Calu3 (cell line): Measurements from ENCODE around the gene SAFB2. TPM values are rescaled to one million over a fixed set of nuclear protein-coding genes. Genes with fewer than 3 reads are reported as not detected.

Source experiments
- BruUV-seq: library from RNA; stranded (reverse); fragments of 400-500 nt; replicated peaks from 2 replicates; lab custom pipeline; 2021; lab: Mats Ljungman, UMichigan
- CTCF ChIA-PET: fragments of 300-600 bp; sonication (Branson Sonifier 250); formaldehyde crosslinking; loops from one replicate; lab custom pipeline; 2022; ENCODE audit warnings: antibody characterized with exemption; lab: Charles Lee
- DNase-seq: peaks from one replicate; pipeline ENCODE4 v3.0.0; 2022
- H3K27ac Mint-ChIP-seq: one replicate; pipeline ENCODE4 v1.8.0; 2022; ENCODE audit warnings: mixed read lengths; ENCODE audit not compliant: unreplicated experiment
- H3K27me3 Mint-ChIP-seq: one replicate; pipeline ENCODE4 v1.8.0; 2022; ENCODE audit warnings: mixed read lengths; ENCODE audit not compliant: unreplicated experiment
- H3K36me3 Mint-ChIP-seq: one replicate; pipeline ENCODE4 v1.8.0; 2022; ENCODE audit warnings: mild to moderate bottlenecking, moderate library complexity, mixed read lengths; ENCODE audit not compliant: insufficient read depth, unreplicated experiment
- H3K4me1 Mint-ChIP-seq: one replicate; pipeline ENCODE4 v1.8.0; 2022; ENCODE audit warnings: mild to moderate bottlenecking, low read depth, mixed read lengths; ENCODE audit not compliant: unreplicated experiment
- H3K4me3 Mint-ChIP-seq: one replicate; pipeline ENCODE4 v1.8.0; 2022; ENCODE audit warnings: mild to moderate bottlenecking, low read depth, moderate library complexity, mixed read lengths; ENCODE audit not compliant: unreplicated experiment
- H3K9me3 Mint-ChIP-seq: one replicate; pipeline ENCODE4 v1.8.0; 2022; ENCODE audit warnings: low read depth, mixed read lengths; ENCODE audit not compliant: unreplicated experiment
- intact Hi-C: fragments of 100-400 bp; cut with micrococcal nuclease; formaldehyde crosslinking; loops from one replicate; pipeline ENCODE4 v1.10.0; 2022; ENCODE audit not compliant: unreplicated experiment
- total RNA-seq: library from RNA; stranded (reverse); gene quantifications from 2 replicates; pipeline ENCODE4 v1.2.3, GENCODE V29; 2022
- TF ChIP-seq, protein P1 (sequence below): fragments of 200-600 bp; IDR thresholded peaks from one replicate; pipeline ENCODE4 v1.8.0; 2022; ENCODE audit warnings: antibody characterized with exemption; ENCODE audit not compliant: unreplicated experiment

SAFB2 gene
- total RNA-seq, 1 experiment from 2014 or later, result 71.7 TPM

DNA sequence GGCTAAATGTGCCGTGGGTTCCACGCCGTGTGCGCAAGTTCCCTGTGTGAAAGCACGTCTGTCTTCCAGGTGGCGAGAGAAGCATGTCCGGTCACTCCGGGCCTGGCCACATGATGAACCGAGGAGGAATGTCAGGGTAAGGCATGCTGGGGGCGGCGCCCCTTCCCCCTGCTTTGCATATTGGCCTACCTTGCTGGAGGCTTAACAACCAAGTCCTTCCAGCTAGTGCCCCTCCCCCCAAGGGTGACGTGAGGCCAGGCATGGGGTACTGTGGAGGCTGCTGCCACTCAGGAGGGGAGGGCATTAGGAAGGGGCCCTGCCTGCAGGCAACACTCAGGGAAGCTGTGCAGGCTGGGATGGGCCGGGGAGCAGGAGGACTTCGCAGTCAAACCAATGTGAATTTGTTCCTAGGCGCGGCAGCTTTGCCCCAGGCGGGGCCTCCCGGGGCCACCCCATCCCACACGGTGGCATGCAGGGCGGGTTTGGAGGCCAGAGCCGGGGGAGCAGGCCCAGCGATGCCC, 45.2 kb upstream of the SAFB2 start:
- Mint-ChIP-seq H3K4me1 (no peaks in the 10 kb centered on the region), H3K9me3 (no peaks in the 10 kb centered on the region), H3K27me3 (no peaks in the 10 kb centered on the region), H3K27ac (no peak overlapping the region), H3K36me3 (peaks cover 28% of the 10 kb centered on the region), H3K4me3 (no peak overlapping the region)
- TF ChIP-seq, protein P1, sequence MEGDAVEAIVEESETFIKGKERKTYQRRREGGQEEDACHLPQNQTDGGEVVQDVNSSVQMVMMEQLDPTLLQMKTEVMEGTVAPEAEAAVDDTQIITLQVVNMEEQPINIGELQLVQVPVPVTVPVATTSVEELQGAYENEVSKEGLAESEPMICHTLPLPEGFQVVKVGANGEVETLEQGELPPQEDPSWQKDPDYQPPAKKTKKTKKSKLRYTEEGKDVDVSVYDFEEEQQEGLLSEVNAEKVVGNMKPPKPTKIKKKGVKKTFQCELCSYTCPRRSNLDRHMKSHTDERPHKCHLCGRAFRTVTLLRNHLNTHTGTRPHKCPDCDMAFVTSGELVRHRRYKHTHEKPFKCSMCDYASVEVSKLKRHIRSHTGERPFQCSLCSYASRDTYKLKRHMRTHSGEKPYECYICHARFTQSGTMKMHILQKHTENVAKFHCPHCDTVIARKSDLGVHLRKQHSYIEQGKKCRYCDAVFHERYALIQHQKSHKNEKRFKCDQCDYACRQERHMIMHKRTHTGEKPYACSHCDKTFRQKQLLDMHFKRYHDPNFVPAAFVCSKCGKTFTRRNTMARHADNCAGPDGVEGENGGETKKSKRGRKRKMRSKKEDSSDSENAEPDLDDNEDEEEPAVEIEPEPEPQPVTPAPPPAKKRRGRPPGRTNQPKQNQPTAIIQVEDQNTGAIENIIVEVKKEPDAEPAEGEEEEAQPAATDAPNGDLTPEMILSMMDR, result no peak
- intact Hi-C loops, result no loop called here
- CTCF ChIA-PET, result no interaction called here
- no TSS peak for BruUV-seq
- DNase-seq, result no peak

DNA sequence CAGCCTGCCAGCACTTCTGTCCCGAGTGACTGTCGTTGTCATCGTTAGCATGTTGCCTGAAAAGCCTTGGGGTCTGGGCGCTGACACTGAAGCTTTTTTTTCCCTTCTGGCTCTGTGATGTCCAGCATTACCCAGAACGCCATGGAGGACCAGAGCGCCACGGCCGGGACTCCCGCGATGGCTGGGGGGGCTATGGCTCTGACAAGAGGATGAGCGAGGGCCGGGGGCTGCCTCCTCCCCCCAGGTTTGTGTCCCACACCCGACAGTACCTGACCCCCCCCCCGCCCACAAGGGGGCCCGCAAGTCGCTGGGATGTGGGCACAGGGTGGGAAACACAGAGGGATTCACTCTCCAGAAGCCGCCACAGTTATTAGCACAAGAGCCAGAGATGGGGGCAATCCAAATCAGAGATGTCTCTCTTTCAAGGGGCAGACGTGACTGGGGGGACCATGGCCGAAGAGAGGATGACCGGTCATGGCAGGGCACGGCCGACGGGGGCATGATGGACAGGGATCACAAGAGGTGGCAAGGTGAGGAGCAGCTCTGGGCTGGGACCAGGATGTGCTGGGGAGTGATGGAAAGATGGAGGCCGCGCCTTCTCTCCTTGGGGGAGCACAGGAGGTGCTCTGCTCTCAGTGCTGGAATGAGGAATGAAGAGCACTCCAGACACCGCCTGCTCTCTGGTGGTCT, 44.5 kb upstream of the SAFB2 start:
- BruUV-seq, result no TSS peak
- intact Hi-C loops, result no loop called here
- no peak overlapping the region for H3K4me3 Mint-ChIP-seq
- no peaks in the 10 kb centered on the region for H3K9me3 Mint-ChIP-seq
- H3K27ac Mint-ChIP-seq, result no peak overlapping the region
- H3K36me3 Mint-ChIP-seq, result peaks cover 33% of the 10 kb centered on the region
- CTCF ChIA-PET, result no interaction called here
- TF ChIP-seq, protein P1, result no peak
- H3K27me3 Mint-ChIP-seq, result no peaks in the 10 kb centered on the region
- no peaks in the 10 kb centered on the region for H3K4me1 Mint-ChIP-seq
- no peak for DNase-seq

DNA sequence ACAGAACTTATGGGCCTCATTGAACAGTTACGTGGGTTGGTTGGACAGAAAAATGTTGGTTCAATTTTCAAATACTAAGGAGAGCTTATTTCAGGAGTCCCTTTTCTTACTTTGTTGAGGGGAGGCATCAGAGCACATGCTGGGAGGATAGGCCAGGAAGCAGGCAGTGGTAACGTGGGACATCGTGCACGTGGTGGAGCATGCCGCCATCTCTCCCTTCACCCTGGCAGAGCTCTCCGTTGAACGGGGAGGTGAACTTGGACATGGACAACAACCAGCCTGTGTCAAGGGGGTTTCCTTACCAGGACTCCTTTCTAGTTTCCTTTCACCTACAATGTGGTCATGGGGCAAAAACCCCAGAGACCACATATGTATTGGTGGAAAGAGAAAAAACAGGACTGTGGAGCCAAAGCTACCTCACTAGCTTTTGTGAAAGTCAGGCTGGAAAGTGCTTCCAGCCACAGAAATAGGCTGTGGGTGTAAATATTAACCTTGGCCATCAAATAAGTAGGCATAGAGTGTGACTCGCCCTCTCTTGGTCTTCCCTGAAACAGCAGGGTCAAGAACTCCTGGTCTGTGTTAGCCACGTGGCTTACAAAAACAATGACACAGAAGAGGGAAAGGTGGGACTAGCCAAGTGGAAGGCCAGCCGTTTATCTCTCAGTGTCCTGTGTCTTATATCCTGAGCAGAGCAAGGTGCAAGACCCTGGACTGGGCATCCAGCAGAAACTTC, 43.4 kb upstream of the SAFB2 start:
- no TSS peak for BruUV-seq
- H3K4me3 Mint-ChIP-seq, result no peak overlapping the region
- intact Hi-C loops, result no loop called here
- DNase-seq, result no peak
- no peak overlapping the region for H3K27ac Mint-ChIP-seq
- H3K36me3 Mint-ChIP-seq, result peaks cover 37% of the 10 kb centered on the region
- H3K4me1 Mint-ChIP-seq, result no peaks in the 10 kb centered on the region
- H3K9me3 Mint-ChIP-seq, result no peaks in the 10 kb centered on the region
- TF ChIP-seq, protein P1, result no peak
- CTCF ChIA-PET, result no interaction called here
- no peaks in the 10 kb centered on the region for H3K27me3 Mint-ChIP-seq

DNA sequence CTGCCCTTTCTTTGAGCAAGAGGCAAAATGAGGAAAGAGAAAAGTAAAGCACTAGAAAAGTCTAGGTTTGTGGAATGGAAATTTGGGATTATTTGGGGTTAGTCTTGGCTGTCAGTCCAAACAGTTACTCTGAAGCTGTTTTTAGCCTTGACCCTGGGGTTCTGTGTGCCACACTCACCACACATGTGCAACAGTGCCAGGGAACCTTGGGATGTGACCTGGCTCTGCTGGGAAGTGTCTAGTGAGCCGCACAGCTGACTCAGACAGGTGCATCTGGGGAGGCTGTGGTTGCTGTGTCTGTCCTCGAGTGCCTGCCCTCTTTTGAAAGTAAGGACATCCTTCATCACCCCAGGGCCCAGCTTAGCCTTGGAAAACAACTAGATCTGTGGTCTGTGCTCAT, 41.9 kb upstream of the SAFB2 start:
- no peak overlapping the region for H3K27ac Mint-ChIP-seq
- no peak overlapping the region for H3K4me3 Mint-ChIP-seq
- no peaks in the 10 kb centered on the region for H3K9me3 Mint-ChIP-seq
- H3K36me3 Mint-ChIP-seq, result peaks cover 39% of the 10 kb centered on the region
- BruUV-seq, result no TSS peak
- DNase-seq, result no peak
- H3K27me3 Mint-ChIP-seq, result no peaks in the 10 kb centered on the region
- CTCF ChIA-PET, result no interaction called here
- no peaks in the 10 kb centered on the region for H3K4me1 Mint-ChIP-seq
- TF ChIP-seq, protein P1, result no peak
- intact Hi-C loops, result no loop called here
